HEK293 (cell line): ENCODE results near the gene RRAGC.

Experiments
- HOXA7 ChIP-seq: sonication (generic); formaldehyde crosslinking; IDR thresholded peaks from 2 replicates; pipeline ENCODE4 v1.8.1; 2022; ENCODE audit warnings: missing genetic modification reagents, borderline replicate concordance
- YY1 ChIP-seq: fragments of 450-650 bp; formaldehyde crosslinking; IDR thresholded peaks from 2 replicates; pipeline ENCODE4 v1.5.1; 2018; ENCODE audit warnings: missing biosample characterization, missing genetic modification characterization
- ZBTB10 ChIP-seq: fragments of 450-650 bp; formaldehyde crosslinking; IDR thresholded peaks from 2 replicates; pipeline ENCODE4 v1.5.1; 2016; ENCODE audit warnings: missing biosample characterization, missing genetic modification characterization
- ZBTB49 ChIP-seq: fragments of 450-650 bp; formaldehyde crosslinking; IDR thresholded peaks from 2 replicates; pipeline ENCODE4 v1.5.1; 2016; ENCODE audit warnings: missing biosample characterization, missing genetic modification characterization, low read depth
- ZNF274 ChIP-seq, 2 experiments: fragments of 200-500 bp in 1 of 2; fragments of 450-650 bp in 1 of 2; sonication (Bioruptor generic) in 1 of 2; formaldehyde crosslinking in 1 of 2; IDR thresholded peaks; 2 replicates each; pipeline versions ENCODE4 v1.5.1 to v1.6.1; 2014 to 2016; ENCODE audit warnings: borderline replicate concordance in 1 of 2, inconsistent platforms in 1 of 2, low read length in 1 of 2, missing biosample characterization in 1 of 2, missing genetic modification characterization in 1 of 2
- ZNF37A ChIP-seq: fragments of 450-650 bp; IDR thresholded peaks from 2 replicates; pipeline ENCODE4 v1.5.1; 2018; ENCODE audit warnings: missing biosample characterization, missing genetic modification characterization
- ZNF629 ChIP-seq: fragments of 450-650 bp; formaldehyde crosslinking; IDR thresholded peaks from 2 replicates; pipeline ENCODE4 v1.5.1; 2017; ENCODE audit warnings: missing biosample characterization, missing genetic modification characterization
- ZNF654 ChIP-seq: fragments of 450-650 bp; formaldehyde crosslinking; IDR thresholded peaks from 2 replicates; pipeline ENCODE4 v1.5.1; 2016; ENCODE audit warnings: low read depth, missing biosample characterization, missing genetic modification characterization
- ZNF792 ChIP-seq: fragments of 450-650 bp; formaldehyde crosslinking; IDR thresholded peaks from 2 replicates; pipeline ENCODE4 v1.5.1; 2016; ENCODE audit warnings: missing biosample characterization, missing genetic modification characterization
- TF ChIP-seq, protein P1 (sequence below): fragments of 450-650 bp; formaldehyde crosslinking; IDR thresholded peaks from 2 replicates; pipeline ENCODE4 v1.5.1; 2016; ENCODE audit warnings: missing biosample characterization, missing genetic modification characterization
- TF ChIP-seq, protein P2 (sequence below): fragments of 450-650 bp; IDR thresholded peaks from 2 replicates; pipeline ENCODE4 v1.5.1; 2018; ENCODE audit warnings: missing biosample characterization, mild to moderate bottlenecking, missing genetic modification characterization

DNA sequence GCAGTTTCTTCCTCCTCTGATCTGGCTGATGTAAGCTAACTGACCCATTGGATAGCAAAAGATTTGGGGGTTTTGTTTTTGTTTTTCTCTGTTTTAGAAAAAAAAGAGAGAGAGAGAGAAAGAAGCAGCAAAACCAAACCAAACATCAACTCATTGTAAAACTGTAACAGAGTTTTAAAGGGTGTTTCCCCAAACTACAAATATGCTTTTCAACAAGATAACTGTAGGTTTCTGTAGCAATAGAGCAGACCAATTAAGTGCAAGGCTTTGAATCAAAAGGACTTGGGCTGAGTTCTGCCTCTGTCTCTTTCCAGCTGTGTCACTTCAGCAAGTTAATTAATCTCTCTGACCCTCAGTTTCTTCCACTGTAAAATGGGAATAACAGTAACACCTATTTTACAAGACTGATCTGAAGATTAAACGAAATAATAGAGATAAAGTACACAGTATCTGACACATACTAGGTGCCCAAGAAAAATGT lies 44.5 kb downstream of the RRAGC start:
- TF ChIP-seq ZNF37A, result no peak
- TF ChIP-seq, protein P1, sequence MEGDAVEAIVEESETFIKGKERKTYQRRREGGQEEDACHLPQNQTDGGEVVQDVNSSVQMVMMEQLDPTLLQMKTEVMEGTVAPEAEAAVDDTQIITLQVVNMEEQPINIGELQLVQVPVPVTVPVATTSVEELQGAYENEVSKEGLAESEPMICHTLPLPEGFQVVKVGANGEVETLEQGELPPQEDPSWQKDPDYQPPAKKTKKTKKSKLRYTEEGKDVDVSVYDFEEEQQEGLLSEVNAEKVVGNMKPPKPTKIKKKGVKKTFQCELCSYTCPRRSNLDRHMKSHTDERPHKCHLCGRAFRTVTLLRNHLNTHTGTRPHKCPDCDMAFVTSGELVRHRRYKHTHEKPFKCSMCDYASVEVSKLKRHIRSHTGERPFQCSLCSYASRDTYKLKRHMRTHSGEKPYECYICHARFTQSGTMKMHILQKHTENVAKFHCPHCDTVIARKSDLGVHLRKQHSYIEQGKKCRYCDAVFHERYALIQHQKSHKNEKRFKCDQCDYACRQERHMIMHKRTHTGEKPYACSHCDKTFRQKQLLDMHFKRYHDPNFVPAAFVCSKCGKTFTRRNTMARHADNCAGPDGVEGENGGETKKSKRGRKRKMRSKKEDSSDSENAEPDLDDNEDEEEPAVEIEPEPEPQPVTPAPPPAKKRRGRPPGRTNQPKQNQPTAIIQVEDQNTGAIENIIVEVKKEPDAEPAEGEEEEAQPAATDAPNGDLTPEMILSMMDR, result no peak
- no peak for TF ChIP-seq ZNF792 (tag by site-specific recombination)
- no peak for TF ChIP-seq ZNF274 (IDR thresholded peaks at IDR 0.05; ENCODE audit: low read length)
- TF ChIP-seq ZNF274 (tag by site-specific recombination; IDR thresholded peaks at IDR 0.05; ENCODE audit: borderline replicate concordance), result no peak
- no peak for TF ChIP-seq ZBTB10 (tag by site-specific recombination)
- TF ChIP-seq YY1, result no peak
- no peak for TF ChIP-seq ZNF629 (tag by site-specific recombination)
- TF ChIP-seq, protein P2, sequence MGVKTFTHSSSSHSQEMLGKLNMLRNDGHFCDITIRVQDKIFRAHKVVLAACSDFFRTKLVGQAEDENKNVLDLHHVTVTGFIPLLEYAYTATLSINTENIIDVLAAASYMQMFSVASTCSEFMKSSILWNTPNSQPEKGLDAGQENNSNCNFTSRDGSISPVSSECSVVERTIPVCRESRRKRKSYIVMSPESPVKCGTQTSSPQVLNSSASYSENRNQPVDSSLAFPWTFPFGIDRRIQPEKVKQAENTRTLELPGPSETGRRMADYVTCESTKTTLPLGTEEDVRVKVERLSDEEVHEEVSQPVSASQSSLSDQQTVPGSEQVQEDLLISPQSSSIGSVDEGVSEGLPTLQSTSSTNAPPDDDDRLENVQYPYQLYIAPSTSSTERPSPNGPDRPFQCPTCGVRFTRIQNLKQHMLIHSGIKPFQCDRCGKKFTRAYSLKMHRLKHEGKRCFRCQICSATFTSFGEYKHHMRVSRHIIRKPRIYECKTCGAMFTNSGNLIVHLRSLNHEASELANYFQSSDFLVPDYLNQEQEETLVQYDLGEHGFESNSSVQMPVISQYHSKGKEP (tag by site-specific recombination), result no peak
- TF ChIP-seq ZBTB49 (tag by site-specific recombination), result no peak
- TF ChIP-seq ZNF654 (tag by site-specific recombination), result no peak
- no peak for TF ChIP-seq HOXA7 (CRISPR knock-in tag)
